Adrenal gland (tissue), 5 donors: ENCODE results near the gene KRTAP1-1.

Source experiments
- POLR2A ChIP-seq, 2 donors: fragments of 450-650 bp; IDR thresholded peaks; one replicate each; pipeline ENCODE4 v1.6.1; 2017; ENCODE audit warnings: antibody characterized with exemption in 2 of 2, mild to moderate bottlenecking in 2 of 2, moderate library complexity in 1 of 2
- TF ChIP-seq, protein P1 (sequence below), 6 experiments: fragments of 450-650 bp in 4 of 6; fragments of 200-600 bp in 2 of 6; sonication (generic) in 1 of 6; IDR thresholded peaks; 1 replicate in 5 of 6; 2 replicates in 1 of 6; pipeline versions ENCODE4 v1.5.1 to v1.8.0; 2016 to 2021; ENCODE audit warnings: antibody characterized with exemption in 6 of 6, mild to moderate bottlenecking in 2 of 6, moderate library complexity in 1 of 6
- donor health status: DM: no; HTN: no; CAD: no.

DNA sequence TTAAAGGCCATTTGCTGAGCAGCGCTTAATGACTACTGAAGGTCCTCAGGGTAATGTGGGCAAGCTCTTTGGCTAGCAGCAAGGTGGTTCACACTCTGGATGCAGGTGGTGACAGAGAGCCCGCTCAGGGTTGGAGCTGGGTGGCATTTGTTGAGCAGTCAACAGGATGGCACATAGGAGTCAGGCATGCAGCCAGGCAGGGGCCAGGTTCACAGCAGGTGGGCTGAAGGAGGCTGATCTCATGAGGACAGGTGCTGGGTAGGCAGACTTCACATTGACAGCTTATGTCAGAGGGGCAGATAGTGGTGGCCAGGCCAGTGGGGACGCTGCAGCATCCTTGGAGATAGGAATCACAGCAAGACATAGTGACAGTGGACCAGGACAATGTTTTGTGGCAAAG lies 36.9 kb downstream of the KRTAP1-1 start:
- TF ChIP-seq, protein P1, sequence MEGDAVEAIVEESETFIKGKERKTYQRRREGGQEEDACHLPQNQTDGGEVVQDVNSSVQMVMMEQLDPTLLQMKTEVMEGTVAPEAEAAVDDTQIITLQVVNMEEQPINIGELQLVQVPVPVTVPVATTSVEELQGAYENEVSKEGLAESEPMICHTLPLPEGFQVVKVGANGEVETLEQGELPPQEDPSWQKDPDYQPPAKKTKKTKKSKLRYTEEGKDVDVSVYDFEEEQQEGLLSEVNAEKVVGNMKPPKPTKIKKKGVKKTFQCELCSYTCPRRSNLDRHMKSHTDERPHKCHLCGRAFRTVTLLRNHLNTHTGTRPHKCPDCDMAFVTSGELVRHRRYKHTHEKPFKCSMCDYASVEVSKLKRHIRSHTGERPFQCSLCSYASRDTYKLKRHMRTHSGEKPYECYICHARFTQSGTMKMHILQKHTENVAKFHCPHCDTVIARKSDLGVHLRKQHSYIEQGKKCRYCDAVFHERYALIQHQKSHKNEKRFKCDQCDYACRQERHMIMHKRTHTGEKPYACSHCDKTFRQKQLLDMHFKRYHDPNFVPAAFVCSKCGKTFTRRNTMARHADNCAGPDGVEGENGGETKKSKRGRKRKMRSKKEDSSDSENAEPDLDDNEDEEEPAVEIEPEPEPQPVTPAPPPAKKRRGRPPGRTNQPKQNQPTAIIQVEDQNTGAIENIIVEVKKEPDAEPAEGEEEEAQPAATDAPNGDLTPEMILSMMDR (IDR thresholded peaks at IDR 0.05): no peak
- TF ChIP-seq POLR2A (IDR thresholded peaks at IDR 0.05): no peak
